Cerebellar cortex (tissue), 1 donor: ENCODE measurements around the gene ANAPC1.
"Not testable (repeated sequence)": the region's sequence is repeated elsewhere in the genome, so short reads cannot be mapped to it uniquely, and the experiment has no call there.

Experiments
- DNase-seq: peaks from one replicate; pipeline ENCODE4 v3.0.0-alpha.2; 2015; ENCODE audit warnings: low spot score

The ANAPC1 gene

GRCh38 chr2:111727611-111728110, 156.3 kb downstream of the ANAPC1 start:
- DNase-seq = not testable (repeated sequence)

- DNase-seq = not testable (repeated sequence)
These were observed 158.3 kb downstream of the ANAPC1 start for GRCh38 chr2:111725742-111726141.

GRCh38 chr2:111719610-111720009, 164.4 kb downstream of the ANAPC1 start:
- not testable (repeated sequence) for DNase-seq
